Suprapubic skin (tissue), 4 donors: Measurements from ENCODE around the gene SDF2. TPM values are rescaled to one million over a fixed set of nuclear protein-coding genes. Genes with fewer than 3 reads are reported as not detected.
A peak's percentile ranks its signal among the peaks of the same experiment; 100 is the strongest.

Experiments
- DNase-seq, 2 donors: peaks; one replicate each; pipeline ENCODE4 v3.0.0-alpha.2; 2019; ENCODE audit warnings: low spot score in 2 of 2
- H3K27ac ChIP-seq: fragments of 200-600 bp; sonication (generic); one replicate; pipeline ENCODE4 v1.5.1; 2019
- H3K27me3 ChIP-seq: fragments of 200-600 bp; sonication (generic); one replicate; pipeline ENCODE4 v1.5.1; 2019
- H3K36me3 ChIP-seq: fragments of 200-600 bp; sonication (generic); one replicate; pipeline ENCODE4 v1.5.1; 2019
- H3K4me1 ChIP-seq: fragments of 200-600 bp; sonication (generic); one replicate; pipeline ENCODE4 v1.5.1; 2019
- H3K4me3 ChIP-seq: fragments of 200-600 bp; sonication (generic); one replicate; pipeline ENCODE4 v1.5.1; 2019; ENCODE audit warnings: mild to moderate bottlenecking
- H3K9me3 ChIP-seq: fragments of 200-600 bp; sonication (generic); one replicate; pipeline ENCODE4 v1.5.1; 2019
- CTCF ChIP-seq, 2 donors: fragments of 200-600 bp in 1 of 2; fragments of 450-650 bp in 1 of 2; sonication (generic) in 1 of 2; IDR thresholded peaks; one replicate each; pipeline ENCODE4 v1.5.1; 2016 to 2019; ENCODE audit warnings: antibody characterized with exemption in 2 of 2, mild to moderate bottlenecking in 1 of 2, moderate library complexity in 1 of 2
- EP300 ChIP-seq: sonication (generic); formaldehyde crosslinking; IDR thresholded peaks from one replicate; pipeline ENCODE4 v1.6.1; 2017; ENCODE audit warnings: antibody characterized with exemption
- POLR2A ChIP-seq, 2 donors: fragments of 450-650 bp; IDR thresholded peaks; one replicate each; pipeline ENCODE4 v1.6.1; 2017; ENCODE audit warnings: antibody characterized with exemption in 2 of 2, mild to moderate bottlenecking in 2 of 2, moderate library complexity in 2 of 2
- POLR2AphosphoS5 ChIP-seq, 3 donors: sonication (generic); formaldehyde crosslinking; IDR thresholded peaks; one replicate each; pipeline ENCODE4 v1.6.1; 2017; ENCODE audit warnings: antibody characterized with exemption in 3 of 3
- WGBS: methylation state at CpG from one replicate; pipeline ENCODE4 v1.1.5; 2018; 5-methylcytosine and 5-hydroxymethylcytosine counted together
- total RNA-seq, 4 donors: library from RNA; depleted of rRNA; stranded (reverse); fragments of >200 nt; gene quantifications; one replicate each; pipeline ENCODE4 v1.1.0, GENCODE V29; 2016

The SDF2 gene
- total RNA-seq, 4 donors from 2014 or later, result 35.8 to 50.3 (median 36.3) TPM

GRCh38 chr17:28688481-28688880, 26.8 kb upstream of the SDF2 start:
- H3K36me3 ChIP-seq, result peaks cover 100% of the 10 kb centered on the region
- WGBS, result 94% methylated on average over 4 of the region's 4 CpGs
- no peak for TF ChIP-seq POLR2AphosphoS5 (IDR thresholded peaks at IDR 0.05)

GRCh38 chr17:28686296-28686695, 24.6 kb upstream of the SDF2 start:
- TF ChIP-seq CTCF (IDR thresholded peaks at IDR 0.05) (no peak), POLR2A (IDR thresholded peaks at IDR 0.05) (no peak), POLR2AphosphoS5 (IDR thresholded peaks at IDR 0.05) (no peak), EP300 (no peak)
- H3K36me3 ChIP-seq, result peaks cover 100% of the 10 kb centered on the region
- WGBS, result 76% methylated on average over 4 of the region's 4 CpGs

More at GRCh38 chr17:28688481-28688880, 26.8 kb upstream of the SDF2 start:
- no peaks in the 10 kb centered on the region for H3K9me3 ChIP-seq
- no peak overlapping the region for H3K27ac ChIP-seq
- peaks cover 5% of the 10 kb centered on the region for H3K4me1 ChIP-seq
- no peaks in the 10 kb centered on the region for H3K27me3 ChIP-seq
- DNase-seq, result no peak
- H3K4me3 ChIP-seq, result no peak overlapping the region

GRCh38 chr17:28685366-28685765, 23.7 kb upstream of the SDF2 start:
- peaks cover 5% of the 10 kb centered on the region for H3K4me1 ChIP-seq
- no peaks in the 10 kb centered on the region for H3K9me3 ChIP-seq
- 88% methylated on average over 5 of the region's 5 CpGs for WGBS
- no peak overlapping the region for H3K4me3 ChIP-seq
- no peaks in the 10 kb centered on the region for H3K27me3 ChIP-seq
- TF ChIP-seq POLR2AphosphoS5 (IDR thresholded peaks at IDR 0.05) (no peak), EP300 (no peak), CTCF (IDR thresholded peaks at IDR 0.05) (no peak), POLR2A (IDR thresholded peaks at IDR 0.05) (no peak)
- DNase-seq, result peak in 1 of 2 donors; percentile 62
- H3K36me3 ChIP-seq, result peaks cover 100% of the 10 kb centered on the region
- no peak overlapping the region for H3K27ac ChIP-seq

More at GRCh38 chr17:28686296-28686695, 24.6 kb upstream of the SDF2 start:
- Histone ChIP-seq H3K4me3 (no peak overlapping the region), H3K9me3 (no peaks in the 10 kb centered on the region), H3K27me3 (no peaks in the 10 kb centered on the region), H3K4me1 (peaks cover 5% of the 10 kb centered on the region), H3K27ac (no peak overlapping the region)
- DNase-seq, result no peak

GRCh38 chr17:28684963-28685362, 23.3 kb upstream of the SDF2 start:
- DNase-seq, result peak in 1 of 2 donors; percentile 60
- H3K27ac ChIP-seq, result no peak overlapping the region

GRCh38 chr17:28682655-28683054, 20.9 kb upstream of the SDF2 start:
- Histone ChIP-seq H3K4me1 (peaks cover 5% of the 10 kb centered on the region), H3K4me3 (no peak overlapping the region), H3K36me3 (peaks cover 100% of the 10 kb centered on the region), H3K27ac (no peak overlapping the region), H3K27me3 (no peaks in the 10 kb centered on the region), H3K9me3 (no peaks in the 10 kb centered on the region)
- DNase-seq, result no peak
- 86% methylated on average over 11 of the region's 11 CpGs for WGBS
- TF ChIP-seq EP300 (no peak), POLR2A (IDR thresholded peaks at IDR 0.05) (no peak)

More at GRCh38 chr17:28684963-28685362, 23.3 kb upstream of the SDF2 start:
- Histone ChIP-seq H3K9me3 (no peaks in the 10 kb centered on the region), H3K36me3 (peaks cover 100% of the 10 kb centered on the region), H3K4me3 (no peak overlapping the region), H3K4me1 (peaks cover 5% of the 10 kb centered on the region), H3K27me3 (no peaks in the 10 kb centered on the region)
- WGBS, result 53% methylated on average over 3 of the region's 3 CpGs
- TF ChIP-seq POLR2AphosphoS5 (IDR thresholded peaks at IDR 0.05), result no peak
- TF ChIP-seq CTCF (IDR thresholded peaks at IDR 0.05), result no peak
- TF ChIP-seq POLR2A (IDR thresholded peaks at IDR 0.05), result no peak
- no peak for TF ChIP-seq EP300

- H3K36me3 ChIP-seq, result peaks cover 100% of the 10 kb centered on the region
- DNase-seq, result no peak
- H3K4me1 ChIP-seq, result no peaks in the 10 kb centered on the region
Observed at GRCh38 chr17:28675980-28676379, 14.3 kb upstream of the SDF2 start.

More at GRCh38 chr17:28675980-28676379, 14.3 kb upstream of the SDF2 start:
- Histone ChIP-seq H3K27ac (no peak overlapping the region), H3K4me3 (no peak overlapping the region), H3K9me3 (no peaks in the 10 kb centered on the region), H3K27me3 (no peaks in the 10 kb centered on the region)
- 82% methylated on average over 7 of the region's 7 CpGs for WGBS
- TF ChIP-seq POLR2AphosphoS5 (IDR thresholded peaks at IDR 0.05) (no peak), EP300 (no peak), POLR2A (IDR thresholded peaks at IDR 0.05) (no peak), CTCF (IDR thresholded peaks at IDR 0.05) (peak in 1 of 2 donors; percentile 28)
